Caco-2 (cell line): Measurements from ENCODE around the gene AAK1. TPM values are rescaled to one million over a fixed set of nuclear protein-coding genes. Genes with fewer than 3 reads are reported as not detected.

ENCODE experiments used
- BruUV-seq: library from RNA; stranded (reverse); fragments of 400-500 nt; replicated peaks from 2 replicates; lab custom pipeline; 2021; lab: Mats Ljungman, UMichigan
- CTCF ChIA-PET: fragments of 300-600 bp; sonication (Branson Sonifier 250); formaldehyde crosslinking; loops from one replicate; lab custom pipeline; 2022; ENCODE audit warnings: antibody characterized with exemption; lab: Charles Lee
- POLR2A ChIA-PET: fragments of 300-600 bp; sonication (Branson Sonifier 250); formaldehyde crosslinking; loops from one replicate; lab custom pipeline; 2022; ENCODE audit warnings: antibody characterized with exemption; lab: Charles Lee
- DNase-seq, 2 experiments: peaks; one replicate each; pipeline versions ENCODE4 v3.0.0 to v3.0.0-alpha.2; 2020 to 2022
- H3K27me3 ChIP-seq: replicated peaks from 2 replicates; pipeline ENCODE4 v1.6.0; 2011; ENCODE audit warnings: low read length; ENCODE audit not compliant: control insufficient read depth, insufficient read depth
- H3K36me3 ChIP-seq: 2 replicates; pipeline ENCODE4 v1.5.1; 2011; ENCODE audit warnings: low read length; ENCODE audit not compliant: control insufficient read depth, insufficient read depth
- H3K4me1 ChIP-seq: fragments of 250-450 bp; sonication (Bioruptor Pico); 2 replicates; pipeline ENCODE4 v1.5.1; 2020; ENCODE audit warnings: mild to moderate bottlenecking
- H3K4me3 ChIP-seq: 2 replicates; pipeline ENCODE4 v1.5.1; 2011; ENCODE audit warnings: low read depth, mild to moderate bottlenecking, control low read depth, low read length
- H3K9me3 ChIP-seq: fragments of 250-450 bp; sonication (Bioruptor Pico); 2 replicates; pipeline ENCODE4 v1.5.1; 2020; ENCODE audit warnings: mild to moderate bottlenecking, moderate library complexity
- H3K27ac Mint-ChIP-seq: one replicate; pipeline ENCODE4 v1.8.0; 2022; ENCODE audit warnings: mixed read lengths; ENCODE audit not compliant: unreplicated experiment
- H3K27me3 Mint-ChIP-seq: one replicate; pipeline ENCODE4 v1.8.0; 2022; ENCODE audit warnings: mixed read lengths; ENCODE audit not compliant: insufficient read depth, unreplicated experiment
- H3K36me3 Mint-ChIP-seq: one replicate; pipeline ENCODE4 v1.8.0; 2022; ENCODE audit warnings: mild to moderate bottlenecking, mixed read lengths; ENCODE audit not compliant: insufficient read depth, unreplicated experiment
- H3K4me1 Mint-ChIP-seq: one replicate; pipeline ENCODE4 v1.8.0; 2022; ENCODE audit warnings: low read depth, mixed read lengths; ENCODE audit not compliant: unreplicated experiment
- H3K4me3 Mint-ChIP-seq: one replicate; pipeline ENCODE4 v1.8.0; 2022; ENCODE audit warnings: mild to moderate bottlenecking, moderate library complexity, mixed read lengths; ENCODE audit not compliant: unreplicated experiment
- H3K9me3 Mint-ChIP-seq: one replicate; pipeline ENCODE4 v1.8.0; 2022; ENCODE audit warnings: mixed read lengths; ENCODE audit not compliant: unreplicated experiment
- intact Hi-C: fragments of 100-400 bp; cut with micrococcal nuclease; formaldehyde crosslinking; loops from one replicate; pipeline ENCODE4 v1.10.0; 2022; ENCODE audit not compliant: unreplicated experiment
- total RNA-seq: library from RNA; stranded (reverse); gene quantifications from 2 replicates; pipeline ENCODE4 v1.2.3, GENCODE V29; 2022
- TF ChIP-seq, protein P1 (sequence below), 2 experiments: fragments of 200-600 bp in 1 of 2; IDR thresholded peaks; 1 replicate in 1 of 2; 2 replicates in 1 of 2; pipeline versions ENCODE4 v1.5.1 to v1.8.0; 2011 to 2022; ENCODE audit warnings: antibody characterized with exemption in 1 of 2, control low read depth in 1 of 2, inconsistent platforms in 1 of 2, low read depth in 1 of 2, low read length in 1 of 2, mild to moderate bottlenecking in 1 of 2, moderate library complexity in 1 of 2; ENCODE audit not compliant: insufficient read depth in 1 of 2, severe bottlenecking in 1 of 2, unreplicated experiment in 1 of 2

The AAK1 gene
- total RNA-seq, 1 experiment from 2014 or later = 39.7 TPM

- peaks cover 13% of the 10 kb centered on the region for H3K36me3 Mint-ChIP-seq
- no peak overlapping the region for H3K4me3 Mint-ChIP-seq
- no TSS peak for BruUV-seq
- Histone ChIP-seq H3K36me3 (no peaks in the 10 kb centered on the region), H3K9me3 (no peaks in the 10 kb centered on the region), H3K4me3 (no peak overlapping the region), H3K27me3 (no peaks in the 10 kb centered on the region), H3K4me1 (peaks cover 28% of the 10 kb centered on the region)
- intact Hi-C loops = no loop called here
- no peak overlapping the region for H3K27ac Mint-ChIP-seq
- no peaks in the 10 kb centered on the region for H3K27me3 Mint-ChIP-seq
- TF ChIP-seq, protein P1, sequence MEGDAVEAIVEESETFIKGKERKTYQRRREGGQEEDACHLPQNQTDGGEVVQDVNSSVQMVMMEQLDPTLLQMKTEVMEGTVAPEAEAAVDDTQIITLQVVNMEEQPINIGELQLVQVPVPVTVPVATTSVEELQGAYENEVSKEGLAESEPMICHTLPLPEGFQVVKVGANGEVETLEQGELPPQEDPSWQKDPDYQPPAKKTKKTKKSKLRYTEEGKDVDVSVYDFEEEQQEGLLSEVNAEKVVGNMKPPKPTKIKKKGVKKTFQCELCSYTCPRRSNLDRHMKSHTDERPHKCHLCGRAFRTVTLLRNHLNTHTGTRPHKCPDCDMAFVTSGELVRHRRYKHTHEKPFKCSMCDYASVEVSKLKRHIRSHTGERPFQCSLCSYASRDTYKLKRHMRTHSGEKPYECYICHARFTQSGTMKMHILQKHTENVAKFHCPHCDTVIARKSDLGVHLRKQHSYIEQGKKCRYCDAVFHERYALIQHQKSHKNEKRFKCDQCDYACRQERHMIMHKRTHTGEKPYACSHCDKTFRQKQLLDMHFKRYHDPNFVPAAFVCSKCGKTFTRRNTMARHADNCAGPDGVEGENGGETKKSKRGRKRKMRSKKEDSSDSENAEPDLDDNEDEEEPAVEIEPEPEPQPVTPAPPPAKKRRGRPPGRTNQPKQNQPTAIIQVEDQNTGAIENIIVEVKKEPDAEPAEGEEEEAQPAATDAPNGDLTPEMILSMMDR (IDR thresholded peaks at IDR 0.05; ENCODE audit: insufficient read depth in 1 of 2, low read depth in 1 of 2, low read length in 1 of 2, severe bottlenecking in 1 of 2, unreplicated experiment in 1 of 2) = no peak
- ChIA-PET CTCF (no interaction called here), POLR2A (interaction anchor here (0.6 kb wide), 1 partner anchor 58 kb away, joined by 3 read pairs; no protein-coding TSS in a partner anchor)
- no peak for DNase-seq
- H3K9me3 Mint-ChIP-seq = no peaks in the 10 kb centered on the region
- peaks cover 48% of the 10 kb centered on the region for H3K4me1 Mint-ChIP-seq
Measured at GRCh38 chr2:69637923-69638322, 5.6 kb downstream of the AAK1 start.

- DNase-seq = no peak
- H3K27me3 ChIP-seq = no peaks in the 10 kb centered on the region
- CTCF ChIA-PET = no interaction called here
- POLR2A ChIA-PET = no interaction called here
- H3K9me3 ChIP-seq = no peaks in the 10 kb centered on the region
- Mint-ChIP-seq H3K9me3 (no peaks in the 10 kb centered on the region), H3K36me3 (peaks cover 11% of the 10 kb centered on the region), H3K4me1 (peaks cover 36% of the 10 kb centered on the region), H3K27ac (no peak overlapping the region), H3K4me3 (no peak overlapping the region), H3K27me3 (no peaks in the 10 kb centered on the region)
- no TSS peak for BruUV-seq
- peaks cover 22% of the 10 kb centered on the region for H3K4me1 ChIP-seq
- intact Hi-C loops = no loop called here
- no peaks in the 10 kb centered on the region for H3K36me3 ChIP-seq
- TF ChIP-seq, protein P1 (IDR thresholded peaks at IDR 0.05; ENCODE audit: insufficient read depth in 1 of 2, low read depth in 1 of 2, low read length in 1 of 2, severe bottlenecking in 1 of 2, unreplicated experiment in 1 of 2) = no peak
- H3K4me3 ChIP-seq = no peak overlapping the region
Measured at GRCh38 chr2:69636395-69636794, 7.1 kb downstream of the AAK1 start.

DNA sequence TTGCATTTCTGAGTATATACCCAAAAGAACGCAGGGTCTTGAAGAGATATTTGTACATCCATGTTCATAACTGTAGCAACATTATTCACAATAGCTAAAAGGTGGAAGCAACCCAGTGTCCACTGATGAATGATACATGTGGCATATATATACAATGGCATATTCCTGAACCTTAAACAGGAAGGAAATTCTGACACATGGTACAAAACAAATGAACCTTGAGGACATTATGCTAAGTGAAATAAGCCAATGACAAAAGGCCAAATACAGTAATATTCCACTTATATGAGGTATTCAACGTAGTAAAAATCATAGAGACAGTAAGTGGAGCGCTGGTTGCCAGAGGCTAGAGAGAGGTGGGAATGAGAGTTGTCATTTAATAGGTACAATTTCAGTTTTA, 8.1 kb downstream of the AAK1 start:
- Mint-ChIP-seq H3K9me3 (no peaks in the 10 kb centered on the region), H3K4me1 (peaks cover 26% of the 10 kb centered on the region), H3K27me3 (no peaks in the 10 kb centered on the region), H3K27ac (no peak overlapping the region), H3K36me3 (peaks cover 6% of the 10 kb centered on the region), H3K4me3 (no peak overlapping the region)
- Histone ChIP-seq H3K4me1 (peaks cover 22% of the 10 kb centered on the region), H3K36me3 (no peaks in the 10 kb centered on the region), H3K9me3 (no peaks in the 10 kb centered on the region), H3K27me3 (no peaks in the 10 kb centered on the region), H3K4me3 (no peak overlapping the region)
- TF ChIP-seq, protein P1 (IDR thresholded peaks at IDR 0.05; ENCODE audit: insufficient read depth in 1 of 2, low read depth in 1 of 2, low read length in 1 of 2, severe bottlenecking in 1 of 2, unreplicated experiment in 1 of 2) = no peak
- POLR2A ChIA-PET = no interaction called here
- CTCF ChIA-PET = no interaction called here
- intact Hi-C loops = no loop called here
- no peak for DNase-seq
- no TSS peak for BruUV-seq
